ENCODE results near the gene AKTIP. TPM values are rescaled to one million over a fixed set of nuclear protein-coding genes. Genes with fewer than 3 reads are reported as not detected.
A peak's percentile ranks its signal among the peaks of the same experiment; 100 is the strongest.

Gene AKTIP
- total and polyA plus RNA-seq, 2 of the 4 experiments (the other 2 are of a cell fraction) = 17.7 to 19.9 TPM

DNA sequence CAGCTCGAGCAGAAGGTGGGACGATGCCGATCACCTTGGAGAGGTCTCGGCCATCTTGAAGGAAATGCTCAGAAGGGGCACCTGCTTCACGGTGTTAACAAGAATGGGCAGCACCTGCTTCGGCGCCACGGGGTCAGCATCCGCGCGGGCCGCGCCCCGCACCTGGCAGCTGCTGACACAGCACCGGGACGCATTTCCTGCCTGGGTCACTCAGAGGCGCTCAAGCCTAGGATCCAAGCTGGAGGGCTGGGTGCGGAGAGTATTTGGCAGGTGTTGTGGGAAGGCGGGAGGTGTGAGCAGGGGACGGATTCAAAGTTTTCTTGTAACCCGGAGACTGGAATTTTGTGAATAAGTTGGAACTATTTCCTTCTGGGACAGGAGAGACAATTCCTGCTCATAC lies 39.3 kb upstream of the AKTIP start (continued):
- TF ChIP-seq RFX5 (IDR thresholded peaks at IDR 0.05; ENCODE audit: low read depth, low read length) = no peak
- TF ChIP-seq, protein P1, sequence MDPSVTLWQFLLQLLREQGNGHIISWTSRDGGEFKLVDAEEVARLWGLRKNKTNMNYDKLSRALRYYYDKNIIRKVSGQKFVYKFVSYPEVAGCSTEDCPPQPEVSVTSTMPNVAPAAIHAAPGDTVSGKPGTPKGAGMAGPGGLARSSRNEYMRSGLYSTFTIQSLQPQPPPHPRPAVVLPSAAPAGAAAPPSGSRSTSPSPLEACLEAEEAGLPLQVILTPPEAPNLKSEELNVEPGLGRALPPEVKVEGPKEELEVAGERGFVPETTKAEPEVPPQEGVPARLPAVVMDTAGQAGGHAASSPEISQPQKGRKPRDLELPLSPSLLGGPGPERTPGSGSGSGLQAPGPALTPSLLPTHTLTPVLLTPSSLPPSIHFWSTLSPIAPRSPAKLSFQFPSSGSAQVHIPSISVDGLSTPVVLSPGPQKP (IDR thresholded peaks at IDR 0.05; ENCODE audit: borderline replicate concordance, low read depth, low read length) = no peak

DNA sequence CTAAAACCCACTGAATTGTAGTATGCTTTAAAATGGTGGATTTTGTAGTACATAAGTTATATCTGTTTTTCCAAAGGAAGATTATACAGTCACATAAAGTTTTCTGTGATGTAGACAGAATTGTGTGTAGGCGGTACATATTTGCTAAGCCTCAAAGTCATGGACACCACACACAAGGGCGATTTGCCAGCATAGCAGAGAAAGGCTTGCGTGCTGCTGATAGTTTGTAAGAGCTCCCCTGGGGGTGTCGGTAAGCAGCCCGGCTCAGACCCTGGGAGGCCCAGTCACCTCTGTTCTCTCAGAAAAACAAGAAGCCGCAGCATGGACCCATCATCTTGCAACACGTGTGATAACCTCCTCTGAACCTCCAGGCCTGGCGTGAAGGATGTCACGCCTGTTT lies 38.3 kb upstream of the AKTIP start:
- Histone ChIP-seq H3K4ac (ENCODE audit: low read depth, low read length) (no peak overlapping the region), H2AFZ (replicated peaks; ENCODE audit: low read length, poor library complexity) (no peak overlapping the region), H3K23ac (ENCODE audit: low read depth, low read length) (no peak overlapping the region), H3K27ac (ENCODE audit: insufficient read depth, low read length) (no peak overlapping the region), H4K5ac (ENCODE audit: low read depth, low read length) (no peak overlapping the region), H4K91ac (ENCODE audit: insufficient read depth, low read depth, low read length) (no peak overlapping the region), H2AK5ac (ENCODE audit: low read depth, low read length) (no peak overlapping the region), H4K20me1 (ENCODE audit: insufficient read depth, low read length) (no peaks in the 10 kb centered on the region), H4K8ac (ENCODE audit: low read depth in 2 of 2, low read length in 2 of 2) (no peak overlapping the region), H3K18ac (ENCODE audit: low read depth, low read length) (no peak overlapping the region), H3K4me3 (ENCODE audit: insufficient read depth, low read depth, low read length) (no peak overlapping the region), H3K4me2 (ENCODE audit: low read depth, low read length) (no peak overlapping the region), H2BK20ac (ENCODE audit: low read depth, low read length) (no peak overlapping the region), H3K27me3 (ENCODE audit: control insufficient read depth, insufficient read depth, low read length) (peaks cover 18% of the 10 kb centered on the region), H2BK120ac (ENCODE audit: low read depth, low read length) (no peak overlapping the region), H3K36me3 (ENCODE audit: control insufficient read depth, insufficient read depth, low read length) (no peaks in the 10 kb centered on the region), H3K14ac (replicated peaks; ENCODE audit: low read depth, low read length) (no peak overlapping the region), H3K9ac (ENCODE audit: low read depth, low read length) (no peak overlapping the region), H2AK9ac (replicated peaks; ENCODE audit: low read depth, low read length, poor library complexity) (no peak overlapping the region), H2BK5ac (ENCODE audit: low read depth, low read length, poor library complexity, severe bottlenecking) (no peak overlapping the region), H3K56ac (ENCODE audit: extremely low read depth, insufficient read depth, low read length) (no peak overlapping the region), H3K79me1 (ENCODE audit: low read depth in 1 of 2, low read length in 2 of 2) (no peaks in the 10 kb centered on the region), H3K9me3 (ENCODE audit: control insufficient read depth, insufficient read depth, low read length) (no peaks in the 10 kb centered on the region), H3K9me1 (ENCODE audit: insufficient read depth, low read length) (no peaks in the 10 kb centered on the region), H2BK15ac (ENCODE audit: low read depth, low read length) (no peak overlapping the region), H3K4me1 (ENCODE audit: control insufficient read depth, insufficient read depth, low read length) (no peaks in the 10 kb centered on the region)
- intact Hi-C loops (cut with micrococcal nuclease) (loop anchor here (10.0 kb wide), 1 partner anchor 1383 kb away; no protein-coding TSS in a partner anchor), in situ Hi-C loops (cut with MboI; ENCODE audit: low sequenced_read_pairs) (no loop called here), dilution Hi-C loops (cut with HindIII; ENCODE audit: low sequenced_read_pairs, unreplicated experiment) (no loop called here)
- ATAC-seq (ENCODE audit: low read depth) (no peak; the same call in 1 of the 2 replicates), DNase-seq (peak; percentile 34)
- no TSS peak for BruUV-seq (replicated peaks)
- ChIA-PET POLR2A (ENCODE audit: unreplicated experiment) (no interaction called here), CTCF (no interaction called here)
- WGBS, 2 experiments (ENCODE audit: extremely low coverage in 2 of 2, insufficient read length in 1 of 2) = 83% methylated on average over 3 of the region's 9 CpGs; no CpG with 5 or more reads in 1 of the 2 experiments
- TF ChIP-seq MXI1 (IDR thresholded peaks at IDR 0.05; ENCODE audit: borderline replicate concordance, low read depth, low read length) (no peak), RAD21 (IDR thresholded peaks at IDR 0.05; ENCODE audit: low read length) (no peak), CHD1 (IDR thresholded peaks at IDR 0.05; ENCODE audit: low read depth, low read length) (no peak), RFX5 (IDR thresholded peaks at IDR 0.05; ENCODE audit: low read depth, low read length) (no peak), RCOR1 (IDR thresholded peaks at IDR 0.05; ENCODE audit: insufficient replicate concordance, low read length) (no peak), MAFK (IDR thresholded peaks at IDR 0.05; ENCODE audit: low read depth, low read length) (no peak), POLR2A (IDR thresholded peaks at IDR 0.05; ENCODE audit: low read depth, low read length) (no peak), MAZ (IDR thresholded peaks at IDR 0.05; ENCODE audit: borderline replicate concordance, low read depth, low read length) (no peak), BHLHE40 (IDR thresholded peaks at IDR 0.05; ENCODE audit: low read depth, low read length) (no peak), NFE2L2 (IDR thresholded peaks at IDR 0.05; ENCODE audit: low read depth, low read length) (no peak), CEBPB (IDR thresholded peaks at IDR 0.05; ENCODE audit: low read depth, low read length) (no peak), SMC3 (IDR thresholded peaks at IDR 0.05; ENCODE audit: low read depth, low read length) (no peak)
- TF ChIP-seq, protein P2, sequence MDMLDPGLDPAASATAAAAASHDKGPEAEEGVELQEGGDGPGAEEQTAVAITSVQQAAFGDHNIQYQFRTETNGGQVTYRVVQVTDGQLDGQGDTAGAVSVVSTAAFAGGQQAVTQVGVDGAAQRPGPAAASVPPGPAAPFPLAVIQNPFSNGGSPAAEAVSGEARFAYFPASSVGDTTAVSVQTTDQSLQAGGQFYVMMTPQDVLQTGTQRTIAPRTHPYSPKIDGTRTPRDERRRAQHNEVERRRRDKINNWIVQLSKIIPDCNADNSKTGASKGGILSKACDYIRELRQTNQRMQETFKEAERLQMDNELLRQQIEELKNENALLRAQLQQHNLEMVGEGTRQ (IDR thresholded peaks at IDR 0.05; ENCODE audit: low read depth, low read length) = no peak
- TF ChIP-seq, protein P3, sequence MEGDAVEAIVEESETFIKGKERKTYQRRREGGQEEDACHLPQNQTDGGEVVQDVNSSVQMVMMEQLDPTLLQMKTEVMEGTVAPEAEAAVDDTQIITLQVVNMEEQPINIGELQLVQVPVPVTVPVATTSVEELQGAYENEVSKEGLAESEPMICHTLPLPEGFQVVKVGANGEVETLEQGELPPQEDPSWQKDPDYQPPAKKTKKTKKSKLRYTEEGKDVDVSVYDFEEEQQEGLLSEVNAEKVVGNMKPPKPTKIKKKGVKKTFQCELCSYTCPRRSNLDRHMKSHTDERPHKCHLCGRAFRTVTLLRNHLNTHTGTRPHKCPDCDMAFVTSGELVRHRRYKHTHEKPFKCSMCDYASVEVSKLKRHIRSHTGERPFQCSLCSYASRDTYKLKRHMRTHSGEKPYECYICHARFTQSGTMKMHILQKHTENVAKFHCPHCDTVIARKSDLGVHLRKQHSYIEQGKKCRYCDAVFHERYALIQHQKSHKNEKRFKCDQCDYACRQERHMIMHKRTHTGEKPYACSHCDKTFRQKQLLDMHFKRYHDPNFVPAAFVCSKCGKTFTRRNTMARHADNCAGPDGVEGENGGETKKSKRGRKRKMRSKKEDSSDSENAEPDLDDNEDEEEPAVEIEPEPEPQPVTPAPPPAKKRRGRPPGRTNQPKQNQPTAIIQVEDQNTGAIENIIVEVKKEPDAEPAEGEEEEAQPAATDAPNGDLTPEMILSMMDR (conservative IDR thresholded peaks at IDR 0.05; ENCODE audit: low read depth, low read length) = no peak
